OCI-LY7 (cell line): ENCODE results near the gene OR13J1.

Experiments used
- CTCF ChIP-seq: fragments of 200-600 bp; sonication (generic); conservative IDR thresholded peaks from 2 replicates; pipeline ENCODE4 v1.5.1; 2014; ENCODE audit warnings: mild to moderate bottlenecking, antibody characterized with exemption, low read length, moderate library complexity, mixed read lengths
- EZH2phosphoT487 ChIP-seq: fragments of 200-600 bp; sonication (generic); IDR thresholded peaks from 2 replicates; pipeline ENCODE4 v1.6.1; 2018; ENCODE audit warnings: low read depth, borderline replicate concordance, mild to moderate bottlenecking, mixed run types, antibody characterized with exemption, low read length, moderate library complexity, mixed read lengths

GRCh38 chr9:35829084-35829763 lies 41.0 kb downstream of the OR13J1 start, which contains the start of gene TMEM8B:
- TF ChIP-seq CTCF (no peak), EZH2phosphoT487 (no peak)
